ENCODE measurements around the gene TROAP. TPM values are rescaled to one million over a fixed set of nuclear protein-coding genes. Genes with fewer than 3 reads are reported as not detected.

TROAP gene
- total RNA-seq, 1 donor from 2014 or later, result 44.9 TPM

GRCh38 chr12:49355913-49356312 lies 32.9 kb downstream of the TROAP start:
- Mint-ChIP-seq H3K9me3 (ENCODE audit: low read depth) (no peaks in the 10 kb centered on the region), H3K27ac (no peak overlapping the region), H3K4me3 (ENCODE audit: low read depth) (no peak overlapping the region), H3K4me1 (ENCODE audit: low read depth) (peaks cover 10% of the 10 kb centered on the region), H3K27me3 (no peaks in the 10 kb centered on the region), H3K36me3 (ENCODE audit: insufficient read depth) (peaks cover 7% of the 10 kb centered on the region)
- DNase-seq (ENCODE audit: low spot score, unreplicated experiment), result no peak
- TF ChIP-seq, protein P1, sequence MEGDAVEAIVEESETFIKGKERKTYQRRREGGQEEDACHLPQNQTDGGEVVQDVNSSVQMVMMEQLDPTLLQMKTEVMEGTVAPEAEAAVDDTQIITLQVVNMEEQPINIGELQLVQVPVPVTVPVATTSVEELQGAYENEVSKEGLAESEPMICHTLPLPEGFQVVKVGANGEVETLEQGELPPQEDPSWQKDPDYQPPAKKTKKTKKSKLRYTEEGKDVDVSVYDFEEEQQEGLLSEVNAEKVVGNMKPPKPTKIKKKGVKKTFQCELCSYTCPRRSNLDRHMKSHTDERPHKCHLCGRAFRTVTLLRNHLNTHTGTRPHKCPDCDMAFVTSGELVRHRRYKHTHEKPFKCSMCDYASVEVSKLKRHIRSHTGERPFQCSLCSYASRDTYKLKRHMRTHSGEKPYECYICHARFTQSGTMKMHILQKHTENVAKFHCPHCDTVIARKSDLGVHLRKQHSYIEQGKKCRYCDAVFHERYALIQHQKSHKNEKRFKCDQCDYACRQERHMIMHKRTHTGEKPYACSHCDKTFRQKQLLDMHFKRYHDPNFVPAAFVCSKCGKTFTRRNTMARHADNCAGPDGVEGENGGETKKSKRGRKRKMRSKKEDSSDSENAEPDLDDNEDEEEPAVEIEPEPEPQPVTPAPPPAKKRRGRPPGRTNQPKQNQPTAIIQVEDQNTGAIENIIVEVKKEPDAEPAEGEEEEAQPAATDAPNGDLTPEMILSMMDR (IDR thresholded peaks at IDR 0.05; ENCODE audit: unreplicated experiment), result no peak

- no peaks in the 10 kb centered on the region for H3K27me3 Mint-ChIP-seq
- no peak overlapping the region for H3K4me3 Mint-ChIP-seq (ENCODE audit: low read depth)
- no peak overlapping the region for H3K27ac Mint-ChIP-seq
- peaks cover 4% of the 10 kb centered on the region for H3K36me3 Mint-ChIP-seq (ENCODE audit: insufficient read depth)
- no peaks in the 10 kb centered on the region for H3K9me3 Mint-ChIP-seq (ENCODE audit: low read depth)
- DNase-seq (ENCODE audit: low spot score, unreplicated experiment), result no peak
- TF ChIP-seq, protein P1 (IDR thresholded peaks at IDR 0.05; ENCODE audit: unreplicated experiment), result peak; percentile 53
- H3K4me1 Mint-ChIP-seq (ENCODE audit: low read depth), result peaks cover 10% of the 10 kb centered on the region
Measured at GRCh38 chr12:49357103-49357678, 34.1 kb downstream of the TROAP start.

DNA sequence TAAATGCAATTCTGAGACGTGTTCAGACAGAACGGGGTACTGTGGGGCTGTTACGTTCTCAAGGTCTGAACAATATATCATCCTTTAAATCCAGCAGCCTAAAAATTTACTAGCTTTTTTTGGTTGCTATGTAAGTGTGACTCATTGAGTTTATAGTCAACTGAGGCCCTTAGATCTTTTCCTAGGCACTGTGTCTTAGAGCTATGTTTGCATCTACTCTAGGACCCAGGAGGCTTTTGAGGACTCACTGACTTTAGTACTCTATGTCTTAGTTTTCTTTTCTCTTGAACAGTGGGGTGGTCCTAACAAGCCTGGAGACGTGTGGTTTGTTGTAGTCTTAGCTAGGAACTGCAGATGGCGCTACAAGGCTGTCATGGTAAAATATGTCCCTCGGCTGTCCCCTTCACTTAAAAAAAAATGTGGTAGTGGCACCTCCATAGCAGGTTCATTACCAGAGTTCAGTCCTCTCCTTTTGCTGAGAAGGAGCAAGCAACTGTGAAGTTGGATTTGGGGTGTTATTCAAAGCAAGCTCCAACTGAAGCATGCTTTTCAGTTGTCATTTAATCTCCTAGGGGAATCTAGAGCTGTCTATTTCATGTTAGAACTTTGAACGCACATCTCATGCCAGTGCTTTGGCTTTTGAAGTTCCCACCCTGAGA lies 35.6 kb downstream of the TROAP start:
- no peak overlapping the region for H3K4me3 Mint-ChIP-seq (ENCODE audit: low read depth)
- no peak for DNase-seq (ENCODE audit: low spot score, unreplicated experiment)
- no peaks in the 10 kb centered on the region for H3K36me3 Mint-ChIP-seq (ENCODE audit: insufficient read depth)
- peaks cover 10% of the 10 kb centered on the region for H3K4me1 Mint-ChIP-seq (ENCODE audit: low read depth)
- peak overlapping the region; percentile 64 for H3K27ac Mint-ChIP-seq
- H3K9me3 Mint-ChIP-seq (ENCODE audit: low read depth), result no peaks in the 10 kb centered on the region
- TF ChIP-seq, protein P1 (IDR thresholded peaks at IDR 0.05; ENCODE audit: unreplicated experiment), result peak; percentile 82
- H3K27me3 Mint-ChIP-seq, result no peaks in the 10 kb centered on the region

DNA sequence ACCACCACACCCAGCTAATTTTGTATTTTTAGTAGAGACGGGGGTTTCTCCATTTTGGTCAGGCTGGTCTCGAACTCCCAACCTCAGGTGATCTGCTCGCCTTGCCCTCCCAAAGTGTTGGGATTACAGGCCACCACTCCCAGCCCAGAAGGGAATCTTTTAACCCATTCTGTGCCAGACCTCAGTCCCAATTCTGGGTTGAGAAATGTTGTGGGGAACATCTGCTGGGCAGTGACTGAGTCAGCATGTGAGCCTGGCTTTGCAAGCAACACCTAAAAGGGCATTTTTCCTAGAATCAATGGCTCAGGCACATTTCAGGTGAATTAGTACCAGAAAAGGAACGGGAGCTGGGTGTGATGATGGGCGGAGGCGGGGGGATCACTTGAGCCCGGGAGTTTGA lies 36.6 kb downstream of the TROAP start:
- Mint-ChIP-seq H3K4me1 (ENCODE audit: low read depth) (peaks cover 10% of the 10 kb centered on the region), H3K27me3 (no peaks in the 10 kb centered on the region), H3K9me3 (ENCODE audit: low read depth) (no peaks in the 10 kb centered on the region), H3K36me3 (ENCODE audit: insufficient read depth) (no peaks in the 10 kb centered on the region), H3K4me3 (ENCODE audit: low read depth) (no peak overlapping the region), H3K27ac (no peak overlapping the region)
- TF ChIP-seq, protein P1 (IDR thresholded peaks at IDR 0.05; ENCODE audit: unreplicated experiment), result no peak
- no peak for DNase-seq (ENCODE audit: low spot score, unreplicated experiment)

GRCh38 chr12:49362077-49362476 lies 39.0 kb downstream of the TROAP start:
- H3K27ac Mint-ChIP-seq, result no peak overlapping the region
- H3K4me1 Mint-ChIP-seq (ENCODE audit: low read depth), result peaks cover 10% of the 10 kb centered on the region
- H3K9me3 Mint-ChIP-seq (ENCODE audit: low read depth), result no peaks in the 10 kb centered on the region
- DNase-seq (ENCODE audit: low spot score, unreplicated experiment), result no peak
- TF ChIP-seq, protein P1 (IDR thresholded peaks at IDR 0.05; ENCODE audit: unreplicated experiment), result no peak
- no peak overlapping the region for H3K4me3 Mint-ChIP-seq (ENCODE audit: low read depth)
- no peaks in the 10 kb centered on the region for H3K36me3 Mint-ChIP-seq (ENCODE audit: insufficient read depth)
- H3K27me3 Mint-ChIP-seq, result no peaks in the 10 kb centered on the region
